HepG2 (cell line): ENCODE results near the gene NDUFS2. TPM values are rescaled to one million over a fixed set of nuclear protein-coding genes. Genes with fewer than 3 reads are reported as not detected.

Experiments
- CENPX ChIP-seq: sonication (generic); formaldehyde crosslinking; IDR thresholded peaks from 2 replicates; pipeline ENCODE4 v1.9.0; 2021; ENCODE audit warnings: mild to moderate bottlenecking, missing genetic modification reagents, moderate library complexity
- DPF2 ChIP-seq: sonication (generic); formaldehyde crosslinking; IDR thresholded peaks from 2 replicates; pipeline ENCODE4 v1.4.0; 2020; ENCODE audit warnings: mild to moderate bottlenecking, low read depth, missing genetic modification reagents, borderline replicate concordance
- FOXM1 ChIP-seq: sonication (generic); formaldehyde crosslinking; IDR thresholded peaks from 2 replicates; pipeline ENCODE4 v1.5.0; 2020; ENCODE audit warnings: missing genetic modification reagents
- HMG20A ChIP-seq: IDR thresholded peaks from 2 replicates; pipeline ENCODE4 v1.6.1; 2016; ENCODE audit warnings: borderline replicate concordance
- NONO ChIP-seq, 2 experiments: fragments of 450-650 bp in 1 of 2; sonication (generic) in 1 of 2; formaldehyde crosslinking in 1 of 2; IDR thresholded peaks in 1 of 2; conservative IDR thresholded peaks in 1 of 2; 2 replicates each; pipeline versions ENCODE4 v1.6.1 to v1.8.0; 2017 to 2022; ENCODE audit warnings: mild to moderate bottlenecking in 1 of 2, missing genetic modification reagents in 1 of 2, moderate library complexity in 1 of 2
- NR2F1 ChIP-seq, 2 experiments: fragments of 450-650 bp in 1 of 2; formaldehyde crosslinking in 1 of 2; IDR thresholded peaks; 2 replicates each; pipeline versions ENCODE4 v1.5.0 to v1.6.1; 2016 to 2020; ENCODE audit warnings: mild to moderate bottlenecking in 1 of 2, missing compliant biosample characterization in 1 of 2, missing genetic modification reagents in 1 of 2, moderate library complexity in 1 of 2
- RARG ChIP-seq: sonication (generic); formaldehyde crosslinking; IDR thresholded peaks from 2 replicates; pipeline ENCODE4 v1.4.0; 2020; ENCODE audit warnings: low read depth, mild to moderate bottlenecking, missing genetic modification reagents
- ZNF224 ChIP-seq: sonication (generic); formaldehyde crosslinking; IDR thresholded peaks from 2 replicates; pipeline ENCODE4 v1.5.0; 2020; ENCODE audit warnings: mild to moderate bottlenecking, missing genetic modification reagents
- ZNF619 ChIP-seq: sonication (generic); formaldehyde crosslinking; IDR thresholded peaks from 2 replicates; pipeline ENCODE4 v1.4.0; 2020; ENCODE audit warnings: mild to moderate bottlenecking, missing genetic modification reagents
- ZNF644 ChIP-seq: IDR thresholded peaks from 2 replicates; pipeline ENCODE4 v1.6.1; 2016; ENCODE audit warnings: low read depth
- ZNF883 ChIP-seq: sonication (generic); formaldehyde crosslinking; IDR thresholded peaks from 2 replicates; pipeline ENCODE4 v1.5.1; 2020; ENCODE audit warnings: mild to moderate bottlenecking, missing genetic modification reagents; ENCODE audit errors: not compliant biosample characterization
- polyA plus RNA-seq, 8 experiments: library from polyadenylated mRNA; depleted of rRNA in 3 of 8; stranded (reverse) in 7 of 8; unstranded in 1 of 8; fragments of >200 nt; fragmentation: Illumina TruSeq in 4 of 8; extraction: Trizol in 4 of 8; gene quantifications; 2 replicates each; pipeline versions ENCODE4 v1.2.1 to v1.2.3, GENCODE V29; 2011 to 2016; ENCODE audit warnings: low read depth in 4 of 8, missing spikeins in 1 of 8, mixed read lengths in 1 of 8; ENCODE audit not compliant: insufficient read depth in 1 of 8
- total RNA-seq, 5 experiments: library from RNA; depleted of rRNA; stranded (reverse); fragments of >200 nt; fragmentation: Illumina TruSeq; extraction: Trizol; gene quantifications; 2 replicates each; pipeline ENCODE4 v1.2.3, GENCODE V29; 2016; ENCODE audit warnings: low read depth in 1 of 5
- TF ChIP-seq, protein P1 (sequence below): sonication (generic); formaldehyde crosslinking; IDR thresholded peaks from 2 replicates; pipeline ENCODE4 v1.4.0; 2020; ENCODE audit warnings: missing genetic modification reagents
- TF ChIP-seq, protein P2 (sequence below): sonication (generic); formaldehyde crosslinking; IDR thresholded peaks from 2 replicates; pipeline ENCODE4 v1.5.0; 2020; ENCODE audit warnings: mild to moderate bottlenecking, missing genetic modification reagents
- TF ChIP-seq, protein P3 (sequence below): sonication (generic); formaldehyde crosslinking; IDR thresholded peaks from 2 replicates; pipeline ENCODE4 v1.5.0; 2020; ENCODE audit warnings: missing genetic modification reagents
- TF ChIP-seq, protein P4 (sequence below): sonication (generic); formaldehyde crosslinking; IDR thresholded peaks from 2 replicates; pipeline ENCODE4 v1.5.0; 2020; ENCODE audit warnings: missing genetic modification reagents
- TF ChIP-seq, protein P5 (sequence below): sonication (generic); formaldehyde crosslinking; IDR thresholded peaks from 2 replicates; pipeline ENCODE4 v1.5.1; 2020; ENCODE audit warnings: mild to moderate bottlenecking, moderate library complexity, missing genetic modification reagents

NDUFS2 gene
- total and polyA plus RNA-seq, 2 of the 13 experiments (the other 11 are each of a cell fraction or from before 2014, with no cell fraction given), result 89.9 to 118 TPM

DNA sequence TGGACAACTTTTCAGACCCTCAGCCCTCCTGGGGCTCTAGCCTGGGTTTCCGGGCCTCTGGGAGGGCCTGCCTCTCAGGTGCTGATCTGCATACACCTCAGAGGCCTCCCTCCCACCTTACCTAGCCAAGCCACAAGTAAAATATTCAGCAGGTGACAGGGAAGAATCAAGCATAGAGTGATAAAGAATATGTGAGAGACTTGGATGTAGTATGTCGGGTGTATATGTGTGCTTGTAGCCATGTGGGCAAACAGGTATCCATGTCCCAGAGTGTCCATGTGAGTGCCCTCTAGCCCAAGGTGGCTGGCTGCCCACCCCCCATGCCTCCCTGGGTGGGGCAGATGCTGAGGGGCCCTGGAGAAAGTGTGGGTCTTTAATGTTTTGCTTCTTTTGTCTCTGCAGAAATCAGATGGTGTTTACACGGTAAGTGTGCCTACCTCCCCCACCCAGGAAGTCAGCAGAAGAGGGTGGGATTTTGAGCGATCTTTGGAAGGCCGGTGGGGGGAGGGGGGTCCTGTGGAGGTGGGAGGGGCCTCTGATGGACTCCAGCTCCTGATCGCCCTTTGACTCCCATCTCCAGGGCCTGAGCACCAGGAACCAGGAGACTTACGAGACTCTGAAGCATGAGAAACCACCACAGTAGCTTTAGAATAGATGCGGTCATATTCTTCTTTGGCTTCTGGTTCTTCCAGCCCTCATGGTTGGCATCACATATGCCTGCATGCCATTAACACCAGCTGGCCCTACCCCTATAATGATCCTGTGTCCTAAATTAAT lies 16.3 kb downstream of the NDUFS2 start (continued):
- TF ChIP-seq ZNF619 (CRISPR knock-in tag) (no peak), NONO (IDR thresholded peaks at IDR 0.05) (no peak), NONO (CRISPR knock-in tag; conservative IDR thresholded peaks at IDR 0.05) (peak; percentile 80; the same call in 1 of the 2 replicates), CENPX (no peak), ZNF883 (CRISPR knock-in tag) (no peak), ZNF644 (CRISPR knock-in tag) (no peak), ZNF224 (CRISPR knock-in tag) (no peak), NR2F1 (CRISPR knock-in tag; IDR thresholded peaks at IDR 0.05) (no peak; a peak in 1 of 4 replicates), DPF2 (CRISPR knock-in tag) (no peak; the same call in 1 of the 2 replicates), RARG (CRISPR knock-in tag) (no peak), HMG20A (CRISPR knock-in tag) (peak; percentile 52; the same call in 1 of the 2 replicates), FOXM1 (CRISPR knock-in tag) (no peak)
- TF ChIP-seq, protein P1, sequence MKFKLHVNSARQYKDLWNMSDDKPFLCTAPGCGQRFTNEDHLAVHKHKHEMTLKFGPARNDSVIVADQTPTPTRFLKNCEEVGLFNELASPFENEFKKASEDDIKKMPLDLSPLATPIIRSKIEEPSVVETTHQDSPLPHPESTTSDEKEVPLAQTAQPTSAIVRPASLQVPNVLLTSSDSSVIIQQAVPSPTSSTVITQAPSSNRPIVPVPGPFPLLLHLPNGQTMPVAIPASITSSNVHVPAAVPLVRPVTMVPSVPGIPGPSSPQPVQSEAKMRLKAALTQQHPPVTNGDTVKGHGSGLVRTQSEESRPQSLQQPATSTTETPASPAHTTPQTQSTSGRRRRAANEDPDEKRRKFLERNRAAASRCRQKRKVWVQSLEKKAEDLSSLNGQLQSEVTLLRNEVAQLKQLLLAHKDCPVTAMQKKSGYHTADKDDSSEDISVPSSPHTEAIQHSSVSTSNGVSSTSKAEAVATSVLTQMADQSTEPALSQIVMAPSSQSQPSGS (CRISPR knock-in tag), result peak; percentile 22; the same call in 1 of the 2 replicates
- TF ChIP-seq, protein P2, sequence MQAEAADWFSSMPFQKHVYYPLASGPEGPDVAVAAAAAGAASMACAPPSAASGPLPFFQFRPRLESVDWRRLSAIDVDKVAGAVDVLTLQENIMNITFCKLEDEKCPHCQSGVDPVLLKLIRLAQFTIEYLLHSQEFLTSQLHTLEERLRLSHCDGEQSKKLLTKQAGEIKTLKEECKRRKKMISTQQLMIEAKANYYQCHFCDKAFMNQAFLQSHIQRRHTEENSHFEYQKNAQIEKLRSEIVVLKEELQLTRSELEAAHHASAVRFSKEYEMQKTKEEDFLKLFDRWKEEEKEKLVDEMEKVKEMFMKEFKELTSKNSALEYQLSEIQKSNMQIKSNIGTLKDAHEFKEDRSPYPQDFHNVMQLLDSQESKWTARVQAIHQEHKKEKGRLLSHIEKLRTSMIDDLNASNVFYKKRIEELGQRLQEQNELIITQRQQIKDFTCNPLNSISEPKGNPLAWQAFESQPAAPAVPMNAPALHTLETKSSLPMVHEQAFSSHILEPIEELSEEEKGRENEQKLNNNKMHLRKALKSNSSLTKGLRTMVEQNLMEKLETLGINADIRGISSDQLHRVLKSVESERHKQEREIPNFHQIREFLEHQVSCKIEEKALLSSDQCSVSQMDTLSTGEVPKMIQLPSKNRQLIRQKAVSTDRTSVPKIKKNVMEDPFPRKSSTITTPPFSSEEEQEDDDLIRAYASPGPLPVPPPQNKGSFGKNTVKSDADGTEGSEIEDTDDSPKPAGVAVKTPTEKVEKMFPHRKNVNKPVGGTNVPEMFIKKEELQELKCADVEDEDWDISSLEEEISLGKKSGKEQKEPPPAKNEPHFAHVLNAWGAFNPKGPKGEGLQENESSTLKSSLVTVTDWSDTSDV (CRISPR knock-in tag), result no peak
- TF ChIP-seq, protein P3, sequence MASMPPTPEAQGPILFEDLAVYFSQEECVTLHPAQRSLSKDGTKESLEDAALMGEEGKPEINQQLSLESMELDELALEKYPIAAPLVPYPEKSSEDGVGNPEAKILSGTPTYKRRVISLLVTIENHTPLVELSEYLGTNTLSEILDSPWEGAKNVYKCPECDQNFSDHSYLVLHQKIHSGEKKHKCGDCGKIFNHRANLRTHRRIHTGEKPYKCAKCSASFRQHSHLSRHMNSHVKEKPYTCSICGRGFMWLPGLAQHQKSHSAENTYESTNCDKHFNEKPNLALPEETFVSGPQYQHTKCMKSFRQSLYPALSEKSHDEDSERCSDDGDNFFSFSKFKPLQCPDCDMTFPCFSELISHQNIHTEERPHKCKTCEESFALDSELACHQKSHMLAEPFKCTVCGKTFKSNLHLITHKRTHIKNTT, result no peak
- TF ChIP-seq, protein P4, sequence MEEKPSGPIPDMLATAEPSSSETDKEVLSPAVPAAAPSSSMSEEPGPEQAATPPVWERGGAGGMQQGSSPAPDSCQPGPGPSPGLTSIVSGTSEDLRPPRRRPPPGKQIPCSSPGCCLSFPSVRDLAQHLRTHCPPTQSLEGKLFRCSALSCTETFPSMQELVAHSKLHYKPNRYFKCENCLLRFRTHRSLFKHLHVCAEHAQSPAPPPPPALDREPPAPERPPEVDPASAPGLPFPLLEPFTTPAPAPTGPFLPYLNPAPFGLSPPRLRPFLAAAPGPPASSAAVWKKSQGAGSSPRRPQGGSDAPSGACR (CRISPR knock-in tag), result peak; percentile 28; the same call in 1 of the 2 replicates
- TF ChIP-seq, protein P5, sequence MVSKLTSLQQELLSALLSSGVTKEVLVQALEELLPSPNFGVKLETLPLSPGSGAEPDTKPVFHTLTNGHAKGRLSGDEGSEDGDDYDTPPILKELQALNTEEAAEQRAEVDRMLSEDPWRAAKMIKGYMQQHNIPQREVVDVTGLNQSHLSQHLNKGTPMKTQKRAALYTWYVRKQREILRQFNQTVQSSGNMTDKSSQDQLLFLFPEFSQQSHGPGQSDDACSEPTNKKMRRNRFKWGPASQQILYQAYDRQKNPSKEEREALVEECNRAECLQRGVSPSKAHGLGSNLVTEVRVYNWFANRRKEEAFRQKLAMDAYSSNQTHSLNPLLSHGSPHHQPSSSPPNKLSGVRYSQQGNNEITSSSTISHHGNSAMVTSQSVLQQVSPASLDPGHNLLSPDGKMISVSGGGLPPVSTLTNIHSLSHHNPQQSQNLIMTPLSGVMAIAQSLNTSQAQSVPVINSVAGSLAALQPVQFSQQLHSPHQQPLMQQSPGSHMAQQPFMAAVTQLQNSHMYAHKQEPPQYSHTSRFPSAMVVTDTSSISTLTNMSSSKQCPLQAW (CRISPR knock-in tag), result peak; percentile 88
